HG03139 (cell line): Measurements from ENCODE around the gene RAI1.

Source experiments
- ATAC-seq: cut with Tn5 transposase; IDR thresholded peaks from one replicate; pipeline ENCODE4 v1.9.1; 2021; ENCODE audit not compliant: unreplicated experiment

Gene RAI1

GRCh38 chr17:17698371-17698770, 17.1 kb downstream of the RAI1 start:
- no peak for ATAC-seq

GRCh38 chr17:17698869-17699351, 17.7 kb downstream of the RAI1 start:
- no peak for ATAC-seq

GRCh38 chr17:17699491-17699890, 18.2 kb downstream of the RAI1 start:
- ATAC-seq = no peak

- ATAC-seq = no peak
Measured at GRCh38 chr17:17700251-17700969, 19.2 kb downstream of the RAI1 start.

GRCh38 chr17:17701112-17701511, 19.9 kb downstream of the RAI1 start:
- ATAC-seq = no peak

GRCh38 chr17:17701658-17702057, 20.4 kb downstream of the RAI1 start:
- ATAC-seq = no peak

- no peak for ATAC-seq
Measured at GRCh38 chr17:17702449-17703139, 21.3 kb downstream of the RAI1 start.

- ATAC-seq = no peak
Measured at GRCh38 chr17:17703140-17703919, 22.1 kb downstream of the RAI1 start.

- ATAC-seq = no peak
Measured at GRCh38 chr17:17704931-17705330, 23.7 kb downstream of the RAI1 start.

- ATAC-seq = no peak
Measured at GRCh38 chr17:17706140-17707060, 25.1 kb downstream of the RAI1 start.

- ATAC-seq = no peak
Measured at GRCh38 chr17:17708295-17708694, 27.0 kb downstream of the RAI1 start.

GRCh38 chr17:17708816-17709215, 27.6 kb downstream of the RAI1 start:
- ATAC-seq = no peak

GRCh38 chr17:17709815-17710321, 28.6 kb downstream of the RAI1 start:
- ATAC-seq = no peak

- no peak for ATAC-seq
Measured at GRCh38 chr17:17710355-17710727, 29.1 kb downstream of the RAI1 start.

- no peak for ATAC-seq
Measured at GRCh38 chr17:17710728-17711541, 29.7 kb downstream of the RAI1 start.

GRCh38 chr17:17711641-17712162, 30.4 kb downstream of the RAI1 start:
- ATAC-seq = no peak

- peak; percentile 82 for ATAC-seq
Measured at GRCh38 chr17:17712268-17712924, 31.1 kb downstream of the RAI1 start.

- ATAC-seq = no peak
Measured at GRCh38 chr17:17713839-17714238, 32.6 kb downstream of the RAI1 start.
